ENCODE data around the gene CCNDBP1. TPM values are rescaled to one million over a fixed set of nuclear protein-coding genes. Genes with fewer than 3 reads are reported as not detected.

Gene CCNDBP1
- total and polyA plus RNA-seq, 2 of the 8 experiments (the other 6 are each of a cell fraction or from before 2014, with no cell fraction given), result 23.4 to 29.0 TPM

DNA sequence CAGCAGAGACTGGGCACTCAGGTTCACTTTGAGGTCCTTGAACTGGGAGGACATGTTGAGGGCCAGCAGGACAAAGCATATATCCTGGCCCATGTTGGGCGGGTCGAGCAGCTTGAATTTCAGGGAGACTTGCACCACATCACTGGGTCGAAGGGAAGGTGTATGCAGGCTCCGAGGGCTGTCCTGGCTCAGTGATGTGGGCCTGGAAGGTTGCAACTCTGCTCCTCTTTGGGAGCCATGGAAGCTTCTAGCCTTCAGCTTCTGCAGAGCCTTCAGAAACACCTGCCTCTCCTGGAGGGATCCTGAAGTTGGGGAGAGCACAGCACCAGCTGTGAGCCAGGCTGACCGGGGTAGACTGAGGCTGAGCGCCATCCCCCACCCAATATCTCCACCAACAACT lies 50.3 kb downstream of the CCNDBP1 start:
- TF ChIP-seq POU5F1 (IDR thresholded peaks at IDR 0.05; ENCODE audit: low read depth, low read length), result no peak
- ChIA-PET CTCF (ENCODE audit: partially characterized antibody) (interaction anchor here (1.1 to 3.0 kb wide), 6 partner anchors 10 to 50 kb away, joined by 3 to 18 read pairs (median 6); no protein-coding TSS in a partner anchor), POLR2A (ENCODE audit: partially characterized antibody) (no interaction called here)
- Histone ChIP-seq H3K56ac (replicated peaks; ENCODE audit: insufficient read length, low read depth, low read length) (no peak overlapping the region), H3K9me3 (ENCODE audit: insufficient read depth in 2 of 2, low read depth in 1 of 2, low read length in 1 of 2) (no peaks in the 10 kb centered on the region), H2BK20ac (ENCODE audit: low read length) (no peak overlapping the region), H3K36me3 (ENCODE audit: control insufficient read depth in 2 of 4, insufficient read depth in 4 of 4, low read length in 3 of 4) (no peaks in the 10 kb centered on the region), H3K4me1 (replicated peaks in 1 of 4; ENCODE audit: control insufficient read depth in 3 of 4, insufficient read depth in 4 of 4, low read length in 3 of 4) (no peaks in the 10 kb centered on the region), H2AFZ (ENCODE audit: low read length) (no peak overlapping the region), H3K18ac (ENCODE audit: extremely low read depth, low read length) (no peak overlapping the region), H3K23me2 (ENCODE audit: low read depth, low read length) (no peaks in the 10 kb centered on the region), H2BK12ac (ENCODE audit: low read depth, low read length) (no peak overlapping the region), H3K4ac (replicated peaks; ENCODE audit: insufficient read length, low read depth, low read length) (no peak overlapping the region), H4K91ac (replicated peaks; ENCODE audit: insufficient read length, low read length) (no peak overlapping the region), H3K9ac (replicated peaks in 1 of 4; ENCODE audit: extremely low read depth in 1 of 4, low read depth in 3 of 4, low read length in 3 of 4) (no peak overlapping the region; a peak in 1 of 7 replicates), H2BK120ac (replicated peaks; ENCODE audit: low read depth, low read length) (no peak overlapping the region), H3K4me2 (ENCODE audit: insufficient read depth in 1 of 2, low read depth in 2 of 2, low read length in 2 of 2) (no peak overlapping the region), H3K27me3 (replicated peaks in 1 of 4; ENCODE audit: control insufficient read depth in 3 of 4, extremely low read depth in 1 of 4, insufficient read depth in 3 of 4, low read length in 3 of 4) (no peaks in the 10 kb centered on the region), H4K20me1 (replicated peaks in 1 of 2; ENCODE audit: control insufficient read depth in 1 of 2, insufficient read depth in 2 of 2, low read length in 2 of 2) (no peaks in the 10 kb centered on the region), H2BK5ac (ENCODE audit: low read depth, low read length) (no peak overlapping the region), H3K79me2 (ENCODE audit: control insufficient read depth in 1 of 2, insufficient read depth in 2 of 2, low read length in 2 of 2) (no peaks in the 10 kb centered on the region), H3K27ac (ENCODE audit: low read depth, low read length) (no peak overlapping the region), H3K14ac (ENCODE audit: insufficient read length) (no peak overlapping the region), H3K79me1 (ENCODE audit: low read depth, low read length) (no peaks in the 10 kb centered on the region), H3K23ac (ENCODE audit: insufficient read length) (no peak overlapping the region), H3K4me3 (ENCODE audit: extremely low read depth in 1 of 4, insufficient read depth in 2 of 4, low read depth in 3 of 4, low read length in 4 of 4) (no peak overlapping the region), H4K8ac (ENCODE audit: extremely low read depth, insufficient read depth, low read length) (no peak overlapping the region), H2BK15ac (ENCODE audit: low read length) (no peak overlapping the region), H4K5ac (ENCODE audit: insufficient read length, low read depth, low read length) (no peak overlapping the region), H2AK5ac (ENCODE audit: low read depth, low read length) (no peak overlapping the region)
- FAIRE-seq, result no peak
- 87% methylated on average over 6 of the region's 6 CpGs; no CpG with 5 or more reads in 1 of the 2 experiments for WGBS, 2 experiments (ENCODE audit: extremely low coverage in 1 of 2, insufficient coverage in 1 of 2, insufficient read length in 1 of 2, insufficient replicate concordance in 2 of 2, low coverage in 1 of 2, low lambda C conversion rate in 2 of 2, missing lambda C conversion rate in 1 of 2)
- DNase-seq (ENCODE audit: low read depth in 1 of 2, low spot score in 2 of 2), result no peak

Measured in H1 (cell line).